Raji (cell line): ENCODE data around the gene GDPD5.

ENCODE experiments used
- POLR2A ChIP-seq: IDR thresholded peaks from 2 replicates; pipeline ENCODE4 v1.6.1; 2011; ENCODE audit warnings: low read depth, low read length, control low read depth; ENCODE audit not compliant: insufficient read depth

The GDPD5 gene

DNA sequence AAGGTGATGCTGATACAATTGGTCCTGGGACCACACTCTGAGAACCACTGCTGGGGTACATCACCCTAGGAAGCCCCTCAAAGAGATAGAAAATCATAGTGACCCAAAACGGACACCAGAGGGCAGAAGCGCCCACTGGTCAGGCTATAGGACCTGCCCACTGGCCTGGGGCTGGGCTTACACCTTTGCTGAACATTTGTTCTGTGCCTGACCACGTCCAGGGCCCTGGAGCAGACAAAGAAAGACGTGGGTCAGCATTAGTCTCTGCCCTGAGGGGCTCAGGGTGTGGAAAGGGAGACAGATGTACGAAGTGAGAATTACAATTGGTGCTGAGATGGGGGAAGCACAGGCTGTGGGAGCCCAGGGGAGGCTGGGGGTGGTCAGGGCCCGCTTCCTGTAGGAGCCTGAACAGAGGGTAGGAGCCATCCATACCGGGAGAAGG, 21.9 kb upstream of the GDPD5 start:
- no peak for TF ChIP-seq POLR2A

DNA sequence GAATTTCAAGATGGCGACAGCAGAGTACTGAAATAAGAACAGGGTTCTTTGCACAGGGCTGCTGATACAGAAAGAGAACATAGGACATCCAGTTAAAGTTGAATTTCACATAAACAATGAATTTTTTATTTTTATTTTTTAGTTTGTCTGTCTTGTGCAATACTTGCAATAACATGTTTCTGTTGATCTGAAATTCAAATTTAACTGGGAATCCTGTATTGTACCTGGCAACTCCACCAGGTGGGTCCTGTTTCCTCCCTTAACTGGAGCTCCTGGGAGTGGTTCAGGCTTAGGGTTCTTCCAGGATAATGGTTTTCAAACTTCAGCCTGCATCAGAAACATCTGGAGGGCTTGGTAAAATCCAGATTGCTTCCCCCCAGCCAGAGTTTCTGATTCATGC, 21.4 kb upstream of the GDPD5 start:
- TF ChIP-seq POLR2A = no peak

DNA sequence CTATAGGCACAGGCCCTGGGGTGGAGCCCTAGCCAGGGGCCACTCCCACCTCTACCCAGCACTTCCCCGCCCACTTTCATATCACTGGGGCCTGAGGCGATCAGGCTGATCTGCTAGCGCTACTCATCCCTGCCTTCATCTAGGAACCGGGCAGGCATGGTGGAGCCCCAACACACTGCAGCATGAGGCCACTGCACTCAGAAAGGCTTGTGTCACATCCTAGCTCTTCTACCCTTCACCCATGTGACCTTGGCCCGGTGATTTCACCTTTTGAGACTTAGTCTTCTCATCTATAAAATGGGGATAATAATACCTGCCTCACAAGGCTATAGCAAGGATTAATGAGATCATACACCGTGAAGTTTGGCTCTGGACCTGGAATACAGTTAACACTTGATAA, 18.1 kb upstream of the GDPD5 start:
- TF ChIP-seq POLR2A = no peak

DNA sequence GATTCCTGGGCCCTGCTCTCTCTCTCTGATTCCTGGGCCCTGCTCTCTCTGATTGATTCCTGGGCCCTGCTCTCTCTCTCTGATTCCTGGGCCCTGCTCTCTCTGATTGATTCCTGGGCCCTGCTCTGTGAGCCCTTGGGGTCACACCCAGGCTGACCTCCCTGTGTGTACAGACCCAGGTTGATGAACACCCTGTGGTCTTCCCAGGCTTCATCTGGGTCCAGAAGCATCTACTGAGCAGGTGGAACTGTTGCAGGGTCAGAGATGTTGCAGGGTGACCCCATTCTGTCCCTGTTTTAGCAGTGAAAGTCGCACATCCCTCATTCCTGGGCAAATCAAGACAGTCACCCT, 16.3 kb upstream of the GDPD5 start:
- no peak for TF ChIP-seq POLR2A

DNA sequence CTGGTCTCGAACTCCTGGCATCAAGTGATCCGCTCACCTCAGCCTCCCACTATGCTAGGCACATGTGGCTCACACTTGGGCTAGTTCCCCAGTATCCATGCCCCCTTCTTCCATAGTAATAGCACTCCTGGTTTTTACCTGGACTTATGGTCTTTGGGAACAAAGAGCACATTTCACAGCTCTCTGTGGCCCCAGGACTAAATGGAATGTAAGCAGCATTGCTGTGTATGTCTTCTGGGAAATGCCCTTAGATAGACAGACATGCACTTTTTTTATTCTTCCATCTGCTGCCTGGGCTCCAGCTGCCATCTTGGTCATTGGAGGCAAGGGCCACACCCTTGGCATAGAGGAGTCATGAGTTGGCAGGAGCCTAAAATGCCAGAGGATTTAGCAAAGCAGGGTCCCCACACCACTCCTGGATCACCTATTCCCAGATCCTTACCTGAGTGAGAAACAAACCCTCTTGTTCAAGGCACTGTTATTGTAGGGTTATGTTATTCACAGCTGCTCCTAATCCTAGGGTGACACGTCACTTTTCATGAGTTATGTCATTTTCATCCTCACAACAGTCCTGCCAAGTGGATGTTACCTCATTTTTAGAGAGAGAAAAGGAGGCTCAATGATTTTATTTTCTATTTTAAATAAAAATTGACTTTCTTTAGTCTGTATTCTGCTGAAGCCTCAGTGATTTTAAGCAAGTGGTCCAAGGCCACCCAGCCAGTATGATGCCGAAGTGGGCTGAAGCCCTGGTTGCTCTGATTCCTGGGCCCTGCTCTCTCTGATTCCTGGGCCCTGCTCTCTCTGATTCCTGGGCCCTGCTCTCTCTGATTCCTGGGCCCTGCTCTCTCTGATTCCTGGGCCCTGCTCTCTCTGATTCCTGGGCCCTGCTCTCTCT, 15.7 kb upstream of the GDPD5 start:
- TF ChIP-seq POLR2A = no peak

DNA sequence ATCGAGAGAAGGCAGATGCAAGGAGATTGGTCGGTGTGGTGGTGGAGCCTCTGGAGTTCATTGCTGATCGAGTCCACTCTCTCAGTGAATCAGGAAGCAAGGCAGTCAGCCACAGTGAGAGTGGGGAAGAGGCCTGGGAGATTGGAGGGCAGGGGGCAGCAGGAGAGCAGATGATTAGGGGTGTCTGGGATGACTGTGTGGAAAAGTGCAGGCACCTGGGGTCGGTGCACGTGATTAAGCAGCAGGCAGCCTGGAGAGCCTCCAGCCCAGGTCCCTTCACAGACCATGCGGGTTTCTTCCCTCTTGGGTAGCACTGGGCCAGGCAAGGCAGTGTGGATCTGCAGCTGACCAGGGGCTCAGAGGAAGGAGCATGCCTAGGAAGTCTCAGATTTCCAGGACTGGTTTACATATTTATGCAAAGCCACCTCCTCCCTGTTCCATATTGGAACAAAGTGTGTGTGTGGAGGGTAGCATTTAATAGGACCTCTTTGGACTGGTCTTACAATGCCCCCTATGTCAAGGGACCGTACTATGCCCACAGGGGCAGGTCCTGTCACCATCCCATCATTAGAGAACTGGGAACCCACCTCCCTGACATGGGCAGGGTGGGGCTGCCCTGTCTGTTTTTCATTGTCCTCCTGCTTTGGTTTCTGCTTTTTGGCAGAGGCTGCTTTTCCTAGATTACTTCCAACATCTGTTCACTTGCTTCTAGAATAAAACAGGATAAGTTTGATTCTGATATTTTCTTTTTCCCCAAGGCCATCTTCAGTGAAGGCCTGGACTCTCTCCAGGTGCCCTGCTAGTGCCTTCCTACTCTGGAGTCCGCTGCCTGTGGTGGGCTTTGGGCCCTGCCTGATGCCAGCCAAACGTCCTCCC, 14.0 kb upstream of the GDPD5 start:
- TF ChIP-seq POLR2A = no peak

DNA sequence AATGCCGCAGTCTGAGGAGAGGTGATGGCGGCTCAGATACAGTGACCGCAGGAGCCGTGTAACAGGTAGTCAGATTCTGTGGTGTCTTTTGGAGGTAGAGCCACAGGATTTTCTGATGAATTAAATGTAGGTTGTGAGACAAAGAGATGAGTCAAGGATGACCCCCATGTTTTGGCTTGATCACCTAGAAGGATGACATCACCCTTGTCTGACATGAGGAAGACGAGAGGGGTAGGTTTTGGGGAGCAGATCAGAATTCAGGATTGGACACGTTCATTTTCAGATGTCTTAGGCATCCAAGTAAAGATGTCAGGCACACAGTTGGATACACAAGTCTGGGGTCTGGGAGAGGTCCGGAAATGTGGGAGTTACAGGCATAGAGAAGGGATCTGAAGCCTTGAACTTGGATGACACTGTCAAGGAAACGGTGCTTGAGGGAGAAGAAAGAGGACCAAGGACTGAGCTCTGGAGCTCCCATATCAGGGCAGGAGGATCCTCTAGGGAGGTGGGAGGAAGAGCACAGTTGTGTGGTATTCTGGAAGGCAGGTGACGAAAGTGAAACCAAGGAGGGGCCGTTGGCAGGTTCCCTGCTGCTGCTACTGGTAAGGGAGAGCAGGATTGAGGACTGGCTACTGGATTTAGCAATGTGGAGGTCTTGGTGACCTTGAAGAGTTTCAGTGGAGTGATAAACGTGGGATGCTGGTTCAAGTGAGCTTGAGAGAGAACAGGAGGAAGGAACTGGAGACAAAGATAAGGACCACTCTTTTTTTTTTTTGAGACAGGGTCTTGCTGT, 12.6 kb upstream of the GDPD5 start:
- TF ChIP-seq POLR2A = no peak

DNA sequence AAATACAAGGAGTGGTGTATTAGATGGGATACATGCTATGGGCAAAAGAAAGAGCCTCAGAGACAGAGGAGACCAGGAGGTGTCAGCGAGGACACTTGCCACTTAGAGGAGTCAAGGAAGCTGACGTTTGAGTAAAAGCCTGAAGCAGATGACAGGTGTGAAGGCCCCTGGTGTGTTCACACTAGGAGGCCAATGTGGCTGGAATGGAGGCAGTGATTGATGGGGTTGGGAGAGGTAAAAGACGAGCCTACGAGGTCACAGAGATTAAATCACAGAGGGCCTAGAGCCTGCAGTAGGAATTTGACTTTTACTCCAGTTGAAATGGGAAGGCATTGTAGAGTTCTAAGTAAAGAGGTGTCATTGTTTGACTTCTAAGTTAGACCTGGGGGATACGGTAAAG, 12.0 kb upstream of the GDPD5 start:
- TF ChIP-seq POLR2A = no peak

DNA sequence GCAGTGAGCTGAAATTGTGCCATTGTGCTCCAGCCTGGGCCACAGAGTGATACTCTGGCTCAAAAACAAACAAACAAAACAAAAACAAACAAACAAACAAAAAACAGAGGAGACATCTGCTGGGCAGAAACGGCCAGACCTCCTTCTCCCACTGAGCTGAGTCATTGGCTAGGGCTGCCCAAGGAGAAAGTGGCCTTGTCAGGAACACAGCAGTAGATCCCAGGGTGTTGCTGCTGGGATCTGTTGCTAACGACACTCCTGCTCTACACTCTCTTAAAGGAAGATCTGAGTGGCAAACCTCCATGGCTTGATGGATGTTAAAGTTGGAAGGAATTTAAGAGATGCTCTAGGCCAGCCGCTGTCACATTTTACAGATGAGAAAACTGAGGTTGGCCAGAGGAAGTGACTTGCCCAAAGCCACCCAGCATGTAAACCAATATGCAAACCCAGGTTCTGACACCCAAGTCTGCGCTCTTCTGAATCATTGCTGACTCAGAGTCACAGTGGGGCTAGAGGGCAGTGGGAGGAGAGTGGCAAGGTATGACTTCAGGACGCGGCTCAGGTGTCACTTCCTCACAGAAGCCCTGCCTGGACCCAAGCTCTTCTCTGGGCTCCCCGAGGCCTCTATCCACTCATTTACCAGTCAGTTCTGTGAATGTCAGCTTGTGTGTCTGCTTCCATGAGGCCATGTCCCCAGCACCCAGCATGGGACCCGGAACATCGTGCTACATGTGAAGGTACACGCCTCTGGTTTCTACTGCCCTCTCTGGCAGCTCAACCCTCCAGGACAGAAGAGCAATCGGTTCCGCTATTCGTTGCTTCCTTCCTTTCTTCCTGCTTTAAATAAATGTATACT, 11.3 kb upstream of the GDPD5 start:
- TF ChIP-seq POLR2A = peak; percentile 59

DNA sequence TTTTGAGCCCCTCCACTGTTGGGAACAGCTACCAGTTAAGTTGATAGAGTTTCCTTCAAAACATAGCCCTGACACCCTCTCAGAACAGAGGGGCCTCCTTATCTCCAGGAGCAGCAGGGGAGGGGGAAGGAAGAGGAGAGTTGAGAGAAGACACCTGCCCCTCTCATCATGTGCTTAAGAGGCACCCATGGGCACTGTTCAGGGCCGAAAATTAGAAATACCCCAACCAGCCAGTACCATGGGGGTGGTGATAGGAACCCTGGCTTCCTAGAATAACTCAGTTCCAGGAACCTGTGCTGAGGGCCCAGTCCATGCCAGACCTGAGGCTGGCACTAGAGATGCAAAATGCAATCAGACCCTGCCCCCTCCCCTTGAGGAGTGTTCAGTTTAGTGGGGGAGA, 9.3 kb upstream of the GDPD5 start:
- no peak for TF ChIP-seq POLR2A

DNA sequence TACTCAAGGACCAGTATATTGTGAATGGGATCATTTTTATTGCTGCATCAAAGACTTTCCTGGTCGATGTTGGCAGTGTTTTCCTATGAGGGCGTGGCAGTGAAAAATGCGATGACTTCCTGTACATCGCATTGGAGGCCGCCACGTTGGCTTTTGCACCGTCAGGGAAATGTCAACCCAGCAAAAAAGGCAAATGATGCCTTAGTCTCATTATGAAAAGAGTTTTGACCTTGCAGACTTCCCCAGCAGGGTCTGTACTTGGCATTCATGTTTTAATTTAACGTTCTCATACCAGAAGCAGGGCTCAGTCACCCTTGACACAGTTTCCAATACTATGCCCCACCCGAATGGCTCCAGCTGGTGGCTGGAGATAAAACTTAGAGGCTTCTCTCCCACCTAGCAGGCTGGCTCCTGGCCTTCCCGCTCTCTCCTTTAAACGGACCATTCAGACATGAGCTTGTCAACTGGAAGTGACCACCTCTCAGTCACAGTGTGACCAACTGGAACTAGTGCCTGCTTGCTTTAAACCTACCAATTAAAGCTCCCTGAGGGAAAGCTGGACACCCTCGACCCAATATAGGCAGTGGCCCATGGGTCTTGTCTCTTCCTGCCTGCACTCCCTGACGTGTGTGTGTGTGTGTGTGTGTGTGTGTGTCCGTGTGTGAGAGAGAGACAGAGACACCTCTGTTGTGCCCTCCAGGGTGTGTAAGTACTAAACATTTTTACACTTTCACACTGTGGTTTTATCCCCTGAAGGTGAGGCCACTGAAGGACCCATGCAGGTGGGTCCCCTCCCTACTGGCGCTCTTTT, 8.7 kb upstream of the GDPD5 start:
- TF ChIP-seq POLR2A = no peak

DNA sequence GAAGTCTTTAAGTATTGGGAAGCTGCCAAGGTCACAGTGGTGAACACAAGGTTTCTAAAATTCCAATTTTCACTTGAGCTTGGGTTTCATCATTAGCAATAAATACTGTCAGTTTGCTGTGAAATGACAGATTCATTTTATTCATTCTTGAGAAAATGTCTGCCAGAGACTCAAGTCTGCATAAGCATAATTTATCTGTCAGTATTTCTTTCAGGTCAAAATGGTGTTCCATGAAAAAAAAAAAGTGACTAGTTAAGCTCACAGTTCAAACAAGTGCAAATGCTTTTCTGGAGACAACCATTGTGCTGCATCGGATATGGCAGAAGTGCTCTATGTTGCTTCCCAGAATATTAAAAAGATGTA, 8.1 kb upstream of the GDPD5 start:
- no peak for TF ChIP-seq POLR2A

DNA sequence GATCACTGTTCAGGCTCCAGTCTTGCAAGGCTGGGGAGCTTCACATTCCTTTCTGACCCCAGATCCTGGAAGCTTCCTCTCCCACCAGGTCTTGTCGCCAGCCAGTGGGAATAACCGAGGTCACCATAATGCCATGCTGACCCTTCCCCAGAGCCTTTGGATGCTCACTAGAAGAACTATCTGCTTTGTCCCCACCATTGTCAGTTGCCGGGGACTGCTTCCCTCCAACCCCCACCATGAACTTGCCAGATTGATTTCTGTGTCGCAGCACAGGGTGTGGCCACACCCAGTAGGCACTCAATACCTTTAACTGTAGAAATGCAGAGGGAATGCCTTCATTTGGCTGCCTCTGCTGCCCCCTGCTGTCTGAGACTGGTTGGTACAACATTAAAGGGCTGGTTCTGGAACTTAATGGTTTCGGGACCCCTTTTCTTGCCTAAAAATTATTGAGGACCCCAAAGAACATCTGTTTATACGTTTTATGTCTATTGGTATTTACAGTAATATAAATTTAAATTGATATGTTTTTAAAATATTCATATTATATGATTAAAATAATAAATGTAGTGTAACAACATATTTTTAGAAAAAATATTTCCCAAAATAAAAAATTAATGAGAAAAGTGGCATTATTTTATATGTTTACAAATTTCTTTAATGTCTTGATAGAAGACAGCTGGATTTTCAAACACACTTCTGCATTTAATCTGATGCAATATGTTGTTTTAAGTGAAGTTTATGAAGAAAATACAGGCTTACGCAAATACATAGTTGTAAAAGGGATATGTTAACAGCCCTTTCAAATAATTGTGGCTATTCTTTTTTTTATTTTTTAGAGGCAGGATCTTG, 6.7 kb upstream of the GDPD5 start:
- no peak for TF ChIP-seq POLR2A
